Prostate gland (tissue), 2 donors: ENCODE data around the gene SLC39A9.

Experiments
- POLR2A ChIP-seq: fragments of 450-650 bp; IDR thresholded peaks from one replicate; pipeline ENCODE4 v1.6.1; 2016; ENCODE audit warnings: antibody characterized with exemption, mild to moderate bottlenecking
- TF ChIP-seq, protein P1 (sequence below), 4 experiments: fragments of 200-600 bp in 2 of 4; fragments of 450-650 bp in 2 of 4; sonication (generic) in 2 of 4; IDR thresholded peaks; 1 replicate in 3 of 4; 2 replicates in 1 of 4; pipeline ENCODE4 v1.5.1; 2016 to 2019; ENCODE audit warnings: antibody characterized with exemption in 4 of 4, mild to moderate bottlenecking in 2 of 4, moderate library complexity in 2 of 4

GRCh38 chr14:69423279-69423678 lies 24.8 kb downstream of the SLC39A9 start:
- TF ChIP-seq, protein P1, sequence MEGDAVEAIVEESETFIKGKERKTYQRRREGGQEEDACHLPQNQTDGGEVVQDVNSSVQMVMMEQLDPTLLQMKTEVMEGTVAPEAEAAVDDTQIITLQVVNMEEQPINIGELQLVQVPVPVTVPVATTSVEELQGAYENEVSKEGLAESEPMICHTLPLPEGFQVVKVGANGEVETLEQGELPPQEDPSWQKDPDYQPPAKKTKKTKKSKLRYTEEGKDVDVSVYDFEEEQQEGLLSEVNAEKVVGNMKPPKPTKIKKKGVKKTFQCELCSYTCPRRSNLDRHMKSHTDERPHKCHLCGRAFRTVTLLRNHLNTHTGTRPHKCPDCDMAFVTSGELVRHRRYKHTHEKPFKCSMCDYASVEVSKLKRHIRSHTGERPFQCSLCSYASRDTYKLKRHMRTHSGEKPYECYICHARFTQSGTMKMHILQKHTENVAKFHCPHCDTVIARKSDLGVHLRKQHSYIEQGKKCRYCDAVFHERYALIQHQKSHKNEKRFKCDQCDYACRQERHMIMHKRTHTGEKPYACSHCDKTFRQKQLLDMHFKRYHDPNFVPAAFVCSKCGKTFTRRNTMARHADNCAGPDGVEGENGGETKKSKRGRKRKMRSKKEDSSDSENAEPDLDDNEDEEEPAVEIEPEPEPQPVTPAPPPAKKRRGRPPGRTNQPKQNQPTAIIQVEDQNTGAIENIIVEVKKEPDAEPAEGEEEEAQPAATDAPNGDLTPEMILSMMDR (IDR thresholded peaks at IDR 0.05): no peak
- no peak for TF ChIP-seq POLR2A
